NCI-H524 (cell line): ENCODE measurements around the gene CORO6.

ENCODE experiments used
- DNase-seq, 2 experiments: peaks; one replicate each; lab custom pipeline; 2025; lab: John Stamatoyannopoulos, UW

The CORO6 gene

DNA sequence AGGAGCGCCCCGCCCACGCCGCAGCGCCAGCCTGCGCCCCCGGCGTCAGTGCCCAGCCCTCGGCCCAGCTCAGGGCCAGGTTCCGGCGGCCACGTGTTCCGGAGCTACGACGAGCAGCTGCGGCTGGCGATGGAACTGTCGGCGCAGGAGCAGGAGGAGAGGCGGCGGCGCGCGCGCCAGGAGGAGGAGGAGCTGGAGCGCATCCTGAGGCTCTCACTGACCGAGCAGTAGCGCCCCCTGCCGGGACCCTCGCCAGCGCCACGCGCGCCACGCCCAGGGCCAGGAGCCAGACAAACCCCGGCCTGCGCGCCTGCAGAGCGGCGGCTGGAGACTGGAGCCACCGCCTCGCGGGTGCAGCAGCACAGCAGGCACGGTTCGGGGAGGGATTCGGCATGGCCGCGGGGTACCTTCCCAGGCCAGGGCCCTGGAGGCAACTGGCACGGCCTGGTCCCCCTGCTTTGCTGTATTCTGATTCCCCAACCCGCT is 9.3 kb downstream of the CORO6 start:
- DNase-seq, result no peak

DNA sequence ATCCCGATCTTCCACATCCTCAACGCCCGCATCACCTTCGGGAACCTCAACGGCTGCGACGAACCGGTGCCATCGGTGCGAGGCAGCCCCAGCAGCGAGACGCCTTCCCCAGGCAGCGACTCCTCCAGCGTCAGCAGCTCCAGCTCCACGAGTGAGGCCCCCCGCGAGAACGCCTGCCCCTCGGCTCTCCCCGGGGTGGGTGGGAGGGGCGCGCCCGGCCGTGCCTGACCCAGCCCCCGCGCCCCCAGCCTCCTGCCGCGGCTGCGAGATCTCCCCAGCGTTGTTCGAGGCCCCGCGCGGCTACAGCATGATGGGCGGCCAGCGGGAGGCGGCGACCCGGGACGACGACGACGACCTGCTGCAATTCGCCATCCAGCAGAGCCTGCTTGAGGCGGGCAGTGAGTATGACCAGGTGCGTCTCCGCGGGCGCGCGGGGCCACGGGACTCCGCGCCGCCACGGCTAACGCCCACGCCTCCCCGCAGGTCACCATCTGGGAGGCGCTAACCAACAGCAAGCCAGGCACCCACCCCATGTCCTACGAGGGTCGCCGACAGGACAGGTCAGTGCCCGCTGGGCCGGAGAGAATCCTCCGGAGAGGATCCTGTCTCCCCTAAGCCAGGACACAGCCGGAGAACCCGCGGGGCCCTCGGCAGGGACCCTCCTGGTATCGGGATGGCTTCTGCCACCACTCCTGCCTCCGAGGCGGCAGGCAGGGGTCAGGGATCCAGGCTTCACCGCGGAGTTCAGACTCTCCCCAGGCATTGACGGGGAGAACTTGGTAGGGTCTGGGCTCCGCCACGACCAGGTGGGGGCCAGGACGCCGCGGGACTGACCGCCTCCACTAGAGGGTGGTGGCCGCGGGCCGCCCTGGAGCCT is 10.1 kb downstream of the CORO6 start:
- DNase-seq, result no peak

DNA sequence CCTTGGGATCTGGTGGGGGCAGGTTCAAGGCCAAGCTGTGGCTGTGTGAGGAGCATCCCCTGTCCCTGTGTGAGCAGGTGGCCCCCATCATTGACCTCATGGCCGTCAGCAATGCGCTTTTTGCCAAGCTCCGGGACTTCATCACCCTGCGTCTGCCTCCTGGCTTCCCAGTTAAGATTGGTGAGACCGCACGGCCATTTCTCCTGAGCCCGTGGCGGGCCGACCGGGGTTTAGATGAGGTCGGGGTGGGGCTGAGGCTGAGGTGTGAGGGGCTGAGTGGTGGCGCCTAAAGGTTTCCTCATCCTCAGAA is 10.7 kb downstream of the CORO6 start:
- no peak for DNase-seq

DNA sequence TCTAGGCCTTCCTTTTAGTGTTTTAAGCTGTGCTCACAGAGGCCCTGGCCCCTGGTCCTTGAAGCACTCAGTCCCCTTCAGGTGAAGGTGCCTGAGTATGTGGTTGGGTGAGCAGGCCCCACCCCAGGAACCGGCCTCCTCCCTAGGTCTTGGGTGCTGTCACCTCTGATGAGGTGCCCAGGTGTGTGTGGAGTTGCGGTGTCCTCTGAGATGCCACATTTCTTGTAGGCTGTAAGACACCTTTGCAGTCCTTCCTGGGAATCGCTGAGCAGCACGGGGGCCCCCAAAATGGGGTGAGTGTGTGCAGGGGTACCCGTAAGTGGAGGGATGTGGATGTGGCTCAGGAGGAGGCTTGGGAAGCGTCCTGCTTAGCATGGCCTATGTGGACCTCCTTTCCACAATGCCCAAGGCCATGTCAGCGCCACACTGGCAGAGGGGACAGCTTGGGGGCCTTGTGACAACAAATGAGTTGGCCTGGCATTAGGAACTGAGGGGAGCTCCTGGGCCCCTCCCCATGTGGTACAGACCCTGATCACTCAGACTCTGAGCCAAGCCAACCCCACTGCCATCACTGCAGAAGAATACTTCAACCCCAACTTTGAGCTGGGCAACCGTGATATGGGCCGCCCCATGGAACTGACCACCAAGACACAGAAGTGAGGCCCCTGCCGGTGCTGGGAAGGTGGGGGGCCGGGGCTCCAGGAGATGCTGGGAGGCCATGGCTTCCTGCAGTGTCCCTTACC is 11.2 kb downstream of the CORO6 start:
- no peak for DNase-seq

DNA sequence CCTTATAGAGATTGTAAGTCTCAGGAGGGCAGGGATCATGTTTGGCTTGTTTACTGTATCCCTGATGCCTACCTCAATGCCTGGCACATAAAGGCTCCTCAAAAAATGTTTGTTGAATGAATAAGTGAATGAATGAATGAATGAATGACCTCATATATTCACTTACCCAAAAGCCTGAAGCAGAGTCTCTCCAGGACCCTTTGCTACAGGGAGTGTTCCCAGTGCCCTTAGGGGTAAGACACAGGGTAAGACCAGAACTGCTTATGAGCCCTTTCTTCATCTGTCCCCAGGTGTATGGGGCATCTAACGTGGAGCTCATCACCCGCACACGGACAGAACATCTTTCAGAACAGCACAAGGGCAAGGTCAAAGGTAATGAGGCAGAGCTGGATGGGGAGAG is 12.3 kb downstream of the CORO6 start:
- no peak for DNase-seq

DNA sequence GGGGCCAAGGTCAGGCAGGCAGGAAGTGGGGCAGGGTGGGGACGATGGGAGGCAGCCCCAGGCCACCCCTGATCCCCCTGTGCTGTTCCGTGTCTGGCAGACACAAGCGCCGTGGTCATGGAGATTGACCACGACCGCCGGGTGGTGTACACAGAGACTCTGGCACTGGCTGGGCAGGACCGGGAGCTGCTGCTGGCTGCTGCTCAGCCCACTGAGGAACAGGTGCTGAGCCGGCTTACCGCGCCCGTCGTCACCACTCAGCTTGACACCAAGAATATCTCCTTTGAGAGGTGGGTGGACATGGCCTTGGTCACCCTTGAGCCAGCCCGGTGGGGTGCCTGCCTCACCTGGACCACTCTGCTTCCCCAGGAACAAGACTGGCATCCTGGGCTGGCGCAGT is 13.7 kb downstream of the CORO6 start:
- no peak for DNase-seq

DNA sequence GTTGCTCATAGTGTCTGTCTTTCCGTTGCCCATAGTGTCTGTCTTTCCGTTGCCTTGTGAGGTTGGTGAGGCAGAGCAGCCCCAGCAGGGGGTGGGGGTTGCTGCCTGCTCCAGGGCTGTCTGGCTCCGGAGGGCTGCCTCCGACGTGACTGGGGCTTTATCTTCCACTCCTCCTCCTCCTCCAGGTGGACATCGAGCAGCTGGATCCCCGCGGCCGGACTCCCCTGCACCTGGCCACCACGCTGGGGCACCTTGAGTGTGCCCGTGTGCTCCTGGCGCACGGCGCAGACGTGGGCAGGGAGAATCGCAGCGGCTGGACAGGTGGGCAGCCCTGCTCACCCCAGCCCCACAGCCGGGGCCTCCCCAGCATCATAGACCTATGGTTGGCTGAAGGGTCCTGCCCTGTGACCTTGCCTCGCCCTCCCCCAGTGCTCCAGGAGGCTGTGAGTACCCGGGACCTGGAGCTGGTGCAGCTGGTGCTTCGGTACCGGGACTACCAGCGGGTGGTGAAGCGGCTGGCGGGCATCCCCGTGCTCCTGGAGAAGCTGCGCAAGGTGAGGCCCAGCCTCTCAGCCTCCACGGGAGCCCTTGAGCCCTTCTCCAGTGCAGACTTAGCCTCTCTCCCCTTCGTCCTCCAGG is 15.0 kb downstream of the CORO6 start:
- DNase-seq, result no peak

DNA sequence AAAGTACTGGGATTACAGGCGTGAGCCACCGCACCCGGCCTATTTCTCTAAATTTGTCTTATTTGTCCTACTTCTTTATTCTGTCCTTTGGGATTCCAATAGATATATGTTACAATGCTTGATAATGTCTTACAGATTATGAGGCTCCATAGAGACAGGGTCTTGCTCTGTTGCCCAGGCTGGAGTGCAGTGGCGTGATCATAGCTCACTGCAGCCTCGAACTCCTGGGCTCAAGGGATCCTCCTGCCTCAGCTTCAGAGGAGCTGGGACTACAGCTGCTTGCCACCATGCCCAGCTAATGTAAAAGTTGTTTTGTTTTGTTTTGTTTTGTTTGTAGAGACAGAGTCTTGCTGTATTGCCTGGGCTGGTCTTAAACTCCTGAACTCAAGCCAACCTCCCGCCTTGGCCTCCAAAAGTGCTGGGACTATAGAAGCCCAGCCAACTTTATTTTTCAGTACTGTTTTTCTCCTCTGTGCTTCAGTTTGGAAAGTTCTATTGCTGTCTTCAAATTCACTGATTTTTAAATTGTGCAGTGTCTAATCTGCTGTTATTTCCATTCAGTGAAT is 19.5 kb downstream of the CORO6 start:
- DNase-seq, result no peak

DNA sequence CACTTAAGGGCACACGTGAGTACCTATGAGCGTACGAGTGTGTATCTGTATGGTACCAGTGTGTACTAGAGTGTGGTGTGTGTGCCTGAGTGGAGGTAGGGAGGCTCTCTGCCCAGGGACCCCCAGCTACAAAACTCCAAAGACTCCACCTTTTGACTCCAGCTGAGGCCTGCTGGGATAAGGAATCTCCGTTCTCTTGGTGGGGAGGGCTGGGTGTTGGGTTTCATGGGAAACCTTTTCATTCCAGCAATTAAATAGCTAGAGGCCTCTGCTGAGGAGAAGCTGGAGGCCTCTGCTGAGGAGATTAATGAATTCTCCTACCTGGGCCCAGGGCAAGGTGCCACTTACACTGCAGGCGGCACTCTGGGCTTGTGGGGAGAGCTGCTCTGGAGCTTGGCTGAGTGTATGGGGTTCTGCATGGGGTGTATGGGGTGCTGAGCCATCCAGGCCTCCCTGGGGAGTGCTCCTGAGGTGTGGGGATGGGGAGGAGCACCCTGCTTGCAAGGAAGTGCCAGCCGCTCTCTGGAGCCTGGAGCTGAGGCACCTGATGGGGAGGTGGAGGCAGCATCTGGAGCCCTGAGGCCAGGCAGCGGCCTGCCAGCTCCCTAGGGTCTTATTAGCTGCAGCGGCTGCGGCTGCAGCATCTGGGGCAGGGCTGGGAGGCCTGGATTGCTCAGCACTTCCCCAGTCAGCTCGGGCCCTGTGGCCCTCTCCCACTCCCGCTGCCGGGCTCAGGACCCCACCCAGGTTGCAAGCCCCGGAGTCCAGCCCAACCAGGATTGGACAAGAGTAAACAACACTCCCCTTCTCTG is 25.1 kb downstream of the CORO6 start:
- DNase-seq, result peak; percentile 31 to 74

DNA sequence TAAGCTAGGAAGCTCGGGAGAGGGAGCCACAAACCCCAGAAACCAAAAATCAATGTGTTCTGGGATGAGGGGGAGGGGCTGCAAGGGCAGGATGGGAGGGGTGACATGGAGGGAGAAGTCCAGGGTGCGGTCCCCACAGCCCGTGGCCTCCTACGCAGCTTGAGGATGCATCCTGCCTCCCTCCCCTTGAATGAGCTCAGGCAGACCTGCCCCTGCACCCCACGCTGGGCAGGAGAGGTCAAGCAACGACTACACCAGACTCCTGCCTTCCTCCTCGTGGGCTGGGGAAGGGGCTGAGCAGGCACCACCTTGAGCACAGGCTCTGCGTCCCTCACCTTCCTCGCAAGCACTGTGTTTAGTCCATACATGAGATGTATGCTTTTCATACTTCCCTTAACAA is 25.9 kb downstream of the CORO6 start:
- no peak for DNase-seq

DNA sequence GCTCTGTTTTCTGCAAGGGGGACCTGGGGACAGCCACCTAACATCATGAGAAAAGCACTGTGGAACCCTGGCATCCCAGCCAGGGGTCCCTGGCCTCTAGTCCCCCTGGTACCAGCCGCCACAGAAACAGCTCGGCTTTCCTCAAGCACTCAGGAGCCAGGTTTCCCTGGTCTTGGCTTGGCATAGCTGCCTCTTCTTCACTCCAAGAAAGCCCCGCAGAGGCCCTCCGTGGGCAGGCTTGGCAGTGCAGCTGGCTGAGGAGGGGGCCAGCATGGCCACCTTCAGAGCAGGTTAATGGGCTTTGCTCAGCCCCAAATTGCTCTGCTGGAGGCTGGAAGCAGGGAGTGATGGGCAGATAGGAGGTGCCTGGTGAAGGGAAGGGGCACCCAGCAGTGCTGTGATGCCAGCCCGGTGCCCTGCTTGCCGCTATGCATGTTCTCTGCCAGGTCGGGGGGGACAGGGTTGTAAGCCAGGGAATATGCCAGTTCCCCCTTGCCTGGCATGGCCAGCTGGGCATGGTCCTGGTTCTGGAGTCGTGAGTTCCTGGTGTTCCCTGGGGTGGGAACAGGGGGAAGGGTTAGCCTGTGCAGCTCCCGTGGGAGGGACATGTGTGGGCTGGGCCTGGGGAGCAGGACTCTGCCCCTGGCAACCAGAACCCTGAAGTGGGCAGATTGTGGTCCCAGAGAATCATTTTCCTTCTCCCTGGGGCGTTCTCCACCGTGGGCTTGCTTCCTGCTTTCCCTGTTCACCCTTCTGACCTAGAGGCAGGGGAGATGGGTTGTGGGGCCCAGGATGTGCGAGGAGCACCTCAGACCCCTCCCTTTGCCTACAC is 26.6 kb downstream of the CORO6 start:
- no peak for DNase-seq

DNA sequence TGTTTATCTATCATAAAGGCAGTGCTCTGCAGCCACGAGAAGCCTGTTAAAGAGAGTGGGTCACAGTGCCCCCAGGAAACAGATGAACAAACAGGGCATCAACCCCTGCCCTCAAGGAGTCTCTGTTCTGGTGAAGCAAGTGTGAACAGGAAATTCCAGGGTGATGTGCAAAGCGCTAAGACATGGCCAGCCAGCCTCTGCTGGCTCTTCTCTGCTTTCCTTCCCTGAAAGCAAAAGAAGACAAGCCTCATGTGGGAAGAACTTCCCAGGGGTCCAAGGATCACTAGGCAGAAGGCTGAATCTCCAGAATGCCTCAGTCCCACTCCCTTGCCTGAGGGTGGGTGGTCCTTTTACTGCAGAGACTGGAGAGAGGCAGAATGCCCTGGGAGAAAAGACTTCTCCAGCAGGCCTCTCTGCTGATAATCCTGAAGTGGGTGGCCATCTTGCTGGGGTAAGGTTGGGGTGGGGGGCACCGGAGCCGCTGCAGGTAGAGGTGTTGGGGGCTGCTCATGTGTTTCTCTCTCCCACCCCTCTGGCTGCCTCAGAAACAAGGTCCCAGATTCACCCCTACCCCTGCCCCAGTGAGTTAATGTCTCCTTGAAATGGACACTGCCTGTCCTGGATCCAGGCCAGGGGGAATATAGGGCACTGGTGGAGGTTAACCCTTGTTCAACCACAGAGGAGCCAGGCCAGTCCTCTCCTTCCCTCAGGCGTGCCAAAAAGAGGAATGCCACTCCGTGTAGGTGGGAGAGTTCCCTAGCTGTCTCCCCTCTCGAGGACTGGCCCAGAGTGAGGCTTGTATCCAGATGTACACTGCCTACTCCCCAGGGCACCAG is 27.4 kb downstream of the CORO6 start:
- DNase-seq, result no peak

DNA sequence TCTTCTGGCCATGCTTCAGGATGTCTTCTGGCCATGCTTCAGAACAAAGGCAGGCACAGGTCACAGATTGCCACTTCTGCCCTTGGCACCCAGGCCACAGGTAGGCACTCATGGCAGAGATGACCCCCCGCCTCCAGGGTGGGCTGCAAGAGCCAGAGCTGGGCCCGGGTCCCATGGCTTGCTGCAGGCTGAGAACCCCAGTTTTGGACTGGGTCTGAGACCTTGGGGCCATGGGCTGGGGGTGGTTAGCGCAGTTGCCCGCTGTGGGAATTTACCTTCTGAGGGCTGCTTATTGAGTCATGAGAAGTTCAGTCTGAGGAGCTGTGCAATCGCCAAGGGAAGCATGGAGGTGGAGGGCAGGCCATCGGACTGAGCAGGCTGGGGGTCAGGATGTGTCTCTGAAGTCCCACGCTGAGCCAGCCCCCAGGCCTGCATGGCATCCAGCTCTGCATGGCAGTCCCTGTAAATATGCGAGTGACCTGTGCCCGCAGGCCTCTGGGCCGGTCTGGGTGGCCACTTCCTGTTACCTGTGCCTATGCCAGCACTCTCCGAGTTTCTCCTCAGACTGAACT is 28.1 kb downstream of the CORO6 start:
- DNase-seq, result no peak

DNA sequence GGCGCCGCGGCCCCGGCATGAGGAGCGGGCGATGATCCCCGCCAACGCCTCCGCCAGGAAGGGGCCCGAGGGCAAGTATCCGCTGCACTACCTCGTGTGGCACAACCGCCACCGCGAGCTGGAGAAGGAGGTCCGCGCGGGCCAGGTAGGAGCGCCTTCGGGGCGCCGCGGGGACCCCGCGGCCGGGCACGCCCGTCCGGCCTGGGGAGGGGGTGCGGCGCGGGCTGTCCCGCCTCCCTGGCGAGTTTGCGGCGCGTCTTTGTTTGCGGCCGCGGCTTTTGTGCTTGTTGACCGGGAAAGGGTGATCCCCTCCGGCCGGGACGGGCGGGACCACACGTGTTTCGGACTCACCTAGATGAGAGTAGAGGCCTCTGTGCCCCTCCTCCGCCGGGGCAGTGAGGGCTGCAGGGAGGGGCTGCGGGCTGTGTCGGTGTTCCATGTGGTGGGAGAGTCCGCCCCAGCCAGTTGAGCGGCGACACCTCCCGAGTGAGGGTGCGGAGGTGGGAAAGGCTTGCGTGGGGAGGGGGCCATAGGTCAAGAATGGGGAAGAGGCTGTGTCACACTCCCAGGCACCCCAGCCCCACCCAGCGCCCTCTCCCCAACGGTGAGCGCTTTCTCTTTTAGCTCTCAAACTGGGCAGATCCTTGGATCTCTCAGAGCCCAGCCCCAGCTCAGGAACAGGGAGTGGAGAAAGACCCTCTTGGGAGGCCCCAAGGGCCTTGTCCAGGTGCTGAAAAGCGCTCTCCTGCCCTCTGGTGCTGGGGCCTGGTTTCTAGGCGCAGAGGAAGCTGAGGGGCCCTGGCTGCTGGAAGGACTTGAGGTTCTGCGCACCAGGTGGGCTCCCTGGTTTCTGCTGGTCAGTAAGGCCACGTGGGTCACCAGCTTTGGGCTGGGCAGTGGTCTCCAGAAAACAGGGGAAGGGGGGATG is 28.9 kb downstream of the CORO6 start:
- DNase-seq, result peak; percentile 77 to 83

DNA sequence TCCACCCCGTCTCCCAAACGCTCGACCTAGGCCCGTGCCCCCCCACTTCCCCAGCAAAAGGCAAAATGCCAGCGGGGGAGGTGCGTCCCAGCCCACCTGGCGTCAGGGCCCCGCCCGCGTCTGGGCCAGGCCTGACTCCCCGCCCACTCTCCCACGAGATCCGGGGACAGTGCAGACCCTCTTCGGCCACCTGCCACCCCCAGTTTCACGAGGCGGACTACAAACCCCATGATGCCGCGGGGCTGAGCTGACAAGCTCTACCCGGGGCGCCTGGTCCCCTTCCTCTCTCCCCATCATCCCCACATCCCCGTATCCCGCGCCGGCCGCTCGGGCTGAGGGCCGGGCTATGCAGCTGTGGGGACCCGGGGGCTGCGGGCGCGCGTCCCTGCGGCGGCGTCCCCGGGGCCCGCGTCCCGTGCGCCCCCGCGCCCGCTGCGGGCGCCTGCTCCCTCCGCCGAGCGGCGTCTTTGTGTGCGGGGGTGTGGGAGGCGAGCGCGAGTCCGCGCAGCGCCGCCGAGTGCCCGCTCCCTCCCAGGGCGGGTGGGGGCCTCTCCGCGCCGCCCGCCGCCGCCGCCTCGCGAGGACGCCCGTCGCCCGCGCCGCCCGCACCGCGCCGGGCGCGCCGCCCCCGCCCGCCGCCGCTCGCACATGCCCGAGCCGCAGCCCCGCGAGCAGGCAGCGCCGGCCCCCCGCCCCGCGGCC is 29.7 kb downstream of the CORO6 start, which contains the start of gene ANKRD13B:
ANKRD13B (plus strand) TSS at position 283 of the 702 bp plus-strand sequence. CDS start 490 bp downstream, outside the sequence.
- DNase-seq, result peak; percentile 90 to 96

DNA sequence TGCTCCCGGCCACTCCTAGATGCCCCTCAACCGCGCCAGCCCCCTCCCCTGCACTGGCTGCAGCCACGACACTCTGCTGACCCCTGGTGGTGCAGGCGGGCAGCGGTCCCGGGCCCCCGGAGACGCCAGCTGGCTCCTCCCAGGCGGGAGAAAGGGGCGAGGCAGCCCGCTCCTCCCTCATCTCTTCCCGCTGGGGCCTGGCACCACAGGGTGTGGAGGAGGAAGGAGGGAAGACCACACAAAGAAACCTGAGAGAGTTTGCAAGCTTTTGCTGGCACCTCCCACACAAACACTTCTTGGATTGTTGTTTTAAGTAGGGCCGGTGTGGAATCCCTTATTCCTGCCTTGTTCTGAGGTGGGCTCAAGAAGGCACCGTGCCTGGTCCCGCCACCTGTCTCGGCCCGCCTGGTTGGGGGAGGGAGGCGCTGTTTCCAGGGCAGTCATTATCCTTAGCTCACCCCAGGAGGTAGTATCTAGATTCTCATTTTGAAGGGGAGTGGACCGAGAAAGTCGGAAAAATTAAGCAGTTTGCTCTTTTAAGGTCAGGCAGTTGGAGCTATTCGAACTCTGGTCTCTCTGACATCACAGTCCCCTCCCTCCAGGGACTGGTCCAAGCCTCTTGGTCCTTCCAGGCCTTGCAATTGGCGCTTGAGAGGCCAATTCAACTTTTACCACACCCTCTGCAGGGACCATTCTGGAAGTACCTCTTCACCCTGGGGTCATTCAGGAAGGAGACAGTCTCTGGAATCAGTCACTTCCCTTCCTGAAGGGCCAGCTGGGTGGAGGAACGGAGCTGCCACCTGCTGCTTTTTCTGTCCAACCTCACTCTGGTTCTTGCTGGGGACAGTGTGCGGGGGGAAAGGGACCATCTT is 30.7 kb downstream of the CORO6 start:
- peak; percentile 95 to 97 for DNase-seq
